ENCODE results near the gene PSMD12.
"Not testable (repeated sequence)": the region's sequence is repeated elsewhere in the genome, so short reads cannot be mapped to it uniquely, and the experiment has no call there.

Gene PSMD12

DNA sequence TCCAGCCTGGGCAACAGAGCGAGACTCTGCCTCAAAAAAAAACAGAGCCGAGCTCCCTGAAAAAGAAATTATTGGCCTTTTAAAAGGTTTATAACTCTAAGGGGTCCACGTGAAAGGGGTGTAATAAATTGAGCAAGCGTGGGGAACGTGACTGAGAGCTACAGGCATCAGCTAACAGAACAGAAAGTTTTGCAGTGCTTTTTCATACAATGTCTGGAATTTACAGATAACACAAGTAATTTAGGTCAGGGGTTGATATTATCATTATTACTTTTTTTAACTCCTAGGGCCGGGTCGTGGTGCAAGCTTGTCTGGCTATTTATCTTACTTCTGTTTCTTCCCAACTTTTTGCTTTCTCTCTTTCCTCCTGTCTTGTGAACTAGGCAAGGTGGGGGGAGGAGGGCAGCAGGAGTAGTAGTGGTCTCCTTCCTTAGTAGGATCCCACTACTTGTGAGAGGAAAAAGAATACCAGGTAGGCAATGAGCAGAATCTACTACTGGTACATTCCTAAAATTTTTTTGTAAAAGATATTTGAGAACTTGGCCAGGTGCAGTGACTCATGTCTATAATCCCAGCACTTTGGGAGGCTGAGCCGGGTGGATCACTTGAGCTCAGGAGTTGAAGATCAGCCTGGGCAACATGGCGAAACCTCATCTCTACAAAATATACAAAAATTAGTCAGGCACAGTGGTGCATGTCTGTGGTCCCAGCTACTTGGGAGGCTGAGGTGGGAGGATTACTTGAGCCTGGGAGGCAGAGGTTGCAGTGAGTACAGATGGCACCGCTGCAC, 60.7 kb downstream of the PSMD12 start:
- DNase-seq: not testable (repeated sequence)

DNA sequence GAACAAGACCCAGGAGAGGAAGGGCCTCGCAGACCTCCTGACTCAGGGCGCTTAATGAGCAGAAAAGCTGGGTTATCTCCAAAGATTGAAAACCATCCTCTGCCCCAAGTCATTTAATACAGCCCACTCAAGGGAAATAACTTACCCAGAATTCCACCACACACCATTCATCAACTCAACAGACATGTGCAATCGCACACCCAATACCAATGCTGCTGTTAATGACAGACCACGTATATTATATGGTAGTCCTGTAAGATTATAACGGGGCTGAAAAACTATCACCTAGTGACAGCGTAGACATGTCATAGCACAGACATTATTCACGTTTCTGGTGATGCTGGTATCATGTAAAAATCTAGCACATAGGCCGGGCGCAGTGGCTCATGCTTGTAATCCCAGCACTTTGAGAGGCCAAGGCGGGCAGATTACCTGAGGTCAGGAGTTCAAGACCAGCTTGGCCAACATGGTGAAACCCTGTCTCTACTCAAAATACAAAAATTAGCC, 68.9 kb downstream of the PSMD12 start:
- no peak for DNase-seq

DNA sequence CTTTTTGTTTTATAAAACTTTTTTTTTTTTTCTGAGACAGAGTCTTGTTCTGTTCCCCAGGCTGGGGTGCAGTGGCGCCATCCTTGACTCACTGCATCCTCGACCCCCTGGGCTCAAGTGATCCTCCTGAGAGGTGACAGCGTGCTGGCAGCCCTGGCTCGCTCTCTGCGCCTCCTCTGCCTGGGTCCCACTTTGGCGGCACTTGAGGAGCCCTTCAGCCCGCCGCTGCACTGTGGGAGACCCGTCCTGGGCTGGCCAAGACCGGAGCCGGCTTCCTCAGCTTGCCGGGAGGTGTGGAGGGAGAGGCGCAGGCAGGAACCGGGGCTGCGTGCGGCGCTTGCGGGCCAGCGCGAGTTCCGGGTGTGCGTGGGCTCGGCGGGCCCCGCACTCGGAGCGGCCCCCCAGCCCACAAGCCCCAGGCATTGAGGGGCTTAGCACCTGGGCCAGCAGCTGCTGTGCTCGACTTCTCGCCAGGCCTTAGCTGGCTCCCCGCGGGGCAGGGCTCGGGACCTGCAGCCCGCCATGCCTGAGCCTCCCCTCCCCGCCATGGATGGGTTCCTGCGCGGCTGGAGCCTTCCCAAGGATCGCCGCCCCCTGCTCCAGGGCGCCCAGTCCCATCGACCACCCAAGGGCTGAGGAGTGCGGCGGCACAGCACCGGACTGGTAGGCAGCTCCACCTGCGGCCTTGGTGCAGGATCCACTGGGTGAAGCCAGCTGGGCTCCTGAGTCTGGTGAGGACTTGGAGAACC, 71.8 kb downstream of the PSMD12 start:
- DNase-seq: no peak

- peak in 1 of 2 experiments; percentile 14 for DNase-seq
These were observed 72.8 kb downstream of the PSMD12 start for GRCh38 chr17:67293251-67294203.

GRCh38 chr17:67290711-67291291, 75.6 kb downstream of the PSMD12 start:
- DNase-seq: peak in 1 of 2 experiments; percentile 9

- DNase-seq: no peak
These were observed 76.1 kb downstream of the PSMD12 start for GRCh38 chr17:67290244-67290643.

DNA sequence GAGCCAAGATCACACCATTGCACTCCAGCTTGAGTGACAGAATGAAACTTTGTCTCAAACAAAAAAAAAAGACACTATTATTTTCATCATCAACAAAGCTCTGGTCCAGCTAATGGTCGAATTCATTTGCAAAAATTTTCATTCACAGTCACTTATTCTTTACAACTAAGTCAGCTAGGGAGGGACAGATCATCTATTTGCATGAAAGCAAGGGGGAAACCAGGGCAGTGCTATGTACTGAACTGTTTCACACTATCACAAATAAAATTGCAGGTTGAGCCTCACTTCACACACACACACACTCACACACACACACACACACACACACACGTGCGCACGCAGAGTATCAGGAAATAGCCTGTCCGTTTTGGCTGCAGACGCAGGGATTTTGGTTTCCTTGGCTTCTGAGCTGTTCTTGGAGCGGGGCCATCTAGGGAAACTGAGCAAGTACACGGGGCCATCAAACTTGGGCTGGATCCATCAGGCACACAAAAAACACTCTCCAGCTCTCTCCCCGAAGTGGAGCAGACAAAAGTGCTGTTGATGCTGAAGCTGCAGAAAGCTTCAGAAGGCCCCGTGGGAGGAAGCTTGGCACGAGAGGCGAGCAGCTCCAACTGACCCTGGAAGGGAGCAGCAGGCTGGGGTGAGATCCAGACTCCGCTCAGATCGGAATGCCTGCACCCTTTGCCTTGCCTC, 77.0 kb downstream of the PSMD12 start:
- no peak for DNase-seq
